HG03575 (cell line): ENCODE data around the gene KCTD13.
"Not testable (repeated sequence)": the region's sequence is repeated elsewhere in the genome, so short reads cannot be mapped to it uniquely, and the experiment has no call there.

Experiments used
- ATAC-seq: cut with Tn5 transposase; IDR thresholded peaks from one replicate; pipeline ENCODE4 v1.9.1; 2021; ENCODE audit not compliant: unreplicated experiment, insufficient number of reproducible peaks, low FRiP score; ENCODE audit errors: extremely low read depth

KCTD13 gene

DNA sequence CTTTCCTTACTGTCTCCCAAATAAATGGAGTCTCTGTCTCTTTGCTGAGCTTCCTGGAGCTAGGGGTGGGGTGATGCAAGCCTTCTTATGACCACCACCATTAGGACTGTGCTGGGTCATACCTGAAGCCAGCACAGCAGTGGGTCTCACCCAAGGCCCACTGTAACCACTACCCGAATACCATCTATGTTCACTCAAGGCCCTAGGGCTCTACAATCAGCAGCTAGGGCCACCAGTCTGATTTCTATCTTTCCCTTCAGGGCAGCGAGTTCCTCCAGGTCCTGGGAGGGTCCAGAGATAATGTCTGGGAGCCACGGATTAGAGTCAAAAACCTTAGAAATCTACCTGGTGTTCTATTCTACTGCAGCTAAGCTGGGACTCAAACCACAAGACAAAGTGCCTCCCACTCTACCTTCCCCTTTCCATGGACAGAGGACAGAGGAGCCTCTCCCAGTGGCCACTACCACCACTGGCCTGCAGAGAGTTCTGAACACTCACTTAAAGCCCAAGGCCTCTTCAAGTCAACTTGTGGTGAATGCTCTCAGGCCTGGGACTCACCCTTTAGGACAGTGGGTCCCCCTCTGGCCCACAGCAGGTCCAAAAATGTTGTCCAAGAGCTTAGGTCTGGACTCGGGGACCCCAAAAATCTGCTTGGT is 24.9 kb upstream of the KCTD13 start:
- no peak for ATAC-seq

DNA sequence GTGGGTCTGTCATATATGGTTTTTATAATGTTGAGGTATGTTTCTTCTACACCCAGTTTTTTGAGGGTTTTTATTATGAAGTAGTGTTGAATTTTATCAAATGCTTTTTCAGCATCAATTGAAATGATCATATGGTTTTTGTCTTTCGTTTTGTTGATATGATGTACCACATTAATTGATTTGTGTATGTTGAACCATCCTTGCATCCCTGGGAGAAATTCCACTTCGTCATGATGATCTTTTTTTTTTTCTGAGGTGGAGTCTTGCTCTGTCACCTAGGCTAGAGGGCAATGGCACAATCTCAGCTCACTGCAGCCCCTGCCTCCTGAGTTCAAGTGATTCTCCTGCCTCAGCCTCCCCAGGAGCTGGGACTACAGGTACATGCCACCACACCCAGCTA is 21.9 kb upstream of the KCTD13 start:
- ATAC-seq = no peak

DNA sequence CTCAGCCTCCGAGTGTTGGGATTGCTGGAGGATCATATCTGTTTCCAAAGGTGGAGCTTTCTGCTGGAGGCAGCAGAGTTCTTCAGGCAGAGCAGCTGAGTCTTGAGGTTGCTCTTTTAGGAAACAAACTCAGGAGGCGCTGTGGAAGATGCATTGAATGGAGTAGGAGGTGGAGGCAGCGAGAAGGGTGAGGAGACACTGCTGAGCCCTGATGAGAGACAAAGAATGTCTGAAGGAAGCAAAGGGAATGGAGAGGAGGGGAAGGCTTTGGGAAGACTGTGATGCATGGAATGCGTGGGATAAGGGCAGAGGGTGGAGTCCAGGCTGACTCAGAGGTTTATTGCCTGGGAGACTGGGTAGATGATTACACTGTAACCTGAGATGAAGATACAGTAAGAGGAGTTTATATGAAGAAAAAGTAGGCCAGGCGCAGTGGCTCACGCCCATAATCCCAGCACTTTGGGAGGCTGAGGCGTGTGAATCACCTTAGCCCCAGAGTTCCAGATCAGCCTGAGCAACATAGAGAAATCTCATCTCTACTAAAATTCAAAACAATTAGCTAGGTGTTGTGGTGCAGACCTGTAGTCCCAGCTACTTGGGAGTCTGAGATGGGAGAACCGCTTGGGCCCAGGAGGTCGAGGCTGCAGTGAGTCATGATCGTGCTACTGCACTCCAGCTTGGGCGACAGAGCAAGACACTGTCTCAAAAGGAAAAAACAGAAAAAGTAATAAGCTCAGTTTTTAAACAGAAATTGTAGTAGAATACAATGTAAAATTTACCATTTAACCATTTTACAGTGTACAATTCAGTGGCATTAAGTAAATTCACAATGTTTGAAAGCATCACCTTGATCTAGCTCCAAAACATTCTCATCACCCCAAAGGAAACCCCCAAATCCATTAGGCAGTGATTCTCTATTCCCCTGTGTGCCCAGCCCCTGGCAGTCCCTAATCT is 18.1 kb upstream of the KCTD13 start:
- ATAC-seq = no peak

DNA sequence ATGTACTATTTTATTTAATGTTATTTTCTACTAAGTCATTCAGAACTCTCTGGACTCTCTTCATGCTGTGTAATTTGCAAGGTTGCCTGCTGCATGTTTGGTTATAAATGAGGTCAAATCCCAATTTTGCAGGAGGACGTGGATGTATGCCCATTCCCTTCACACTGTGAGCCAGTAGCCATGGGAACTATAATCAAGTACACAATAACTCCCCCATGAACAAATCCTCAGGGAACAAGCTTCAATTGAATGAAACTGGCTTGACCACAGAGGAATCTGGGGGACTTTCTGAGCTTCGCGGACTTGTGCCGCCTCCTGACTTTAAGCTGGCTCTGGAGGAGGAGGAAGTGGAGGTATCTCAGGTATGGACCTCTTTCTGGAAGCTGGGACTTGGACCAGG is 14.6 kb upstream of the KCTD13 start:
- no peak for ATAC-seq

DNA sequence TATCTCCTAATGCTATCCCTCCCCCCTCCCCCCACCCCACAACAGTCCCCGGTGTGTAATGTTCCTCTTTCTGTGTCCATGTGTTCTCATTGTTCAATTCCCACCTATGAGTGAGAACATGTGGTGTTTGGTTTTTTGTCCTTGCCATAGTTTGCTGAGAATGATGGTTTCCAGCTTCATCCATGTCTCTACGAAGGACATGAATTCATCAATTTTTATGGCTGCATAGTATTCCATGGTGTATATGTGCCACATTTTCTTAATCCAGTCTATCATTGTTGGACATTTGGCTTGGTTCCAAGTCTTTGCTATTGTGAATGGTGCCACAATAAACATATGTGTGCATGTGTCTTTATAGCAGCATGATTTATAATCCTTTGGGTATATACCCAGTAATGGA is 5.7 kb upstream of the KCTD13 start:
- not testable (repeated sequence) for ATAC-seq

DNA sequence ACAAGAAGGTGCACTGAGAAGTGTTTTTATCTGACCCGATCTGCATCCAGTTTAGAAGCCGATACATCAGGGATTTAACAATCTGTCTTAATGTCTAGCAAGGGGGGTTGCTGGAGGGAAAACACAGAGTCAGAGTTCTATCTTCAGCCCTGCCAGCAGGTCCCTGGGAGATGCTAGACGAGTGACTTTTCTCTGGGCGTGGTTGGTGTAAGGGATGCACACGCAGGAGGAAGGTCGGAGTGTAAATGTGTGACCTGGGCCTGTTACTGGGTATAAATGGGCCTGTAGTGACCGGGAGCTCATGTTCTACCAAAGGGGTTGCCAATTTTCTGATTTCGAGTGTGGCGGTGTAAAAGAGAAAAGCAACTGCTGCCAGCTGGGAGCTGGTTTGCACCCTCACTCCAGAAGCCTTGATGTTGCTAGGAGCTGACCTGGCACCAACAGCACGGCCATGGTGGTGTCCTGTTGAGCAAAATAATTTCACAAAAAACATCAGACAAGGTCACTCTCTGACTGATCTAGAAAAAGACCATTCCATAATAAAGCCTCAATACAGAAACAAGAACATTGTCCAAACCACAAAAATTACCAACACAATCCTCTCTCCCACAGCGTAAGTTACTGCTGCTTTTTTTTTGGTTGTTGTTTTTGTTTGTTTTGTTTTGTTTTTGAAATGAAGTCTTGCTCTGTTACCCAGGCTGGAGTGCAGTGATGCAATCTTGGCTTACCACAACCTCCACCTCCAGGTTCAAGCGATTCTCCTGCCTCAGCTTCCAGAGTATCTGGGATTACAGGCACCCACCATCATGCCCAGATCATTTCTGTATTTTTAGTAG is 1.3 kb upstream of the KCTD13 start:
- ATAC-seq = no peak

DNA sequence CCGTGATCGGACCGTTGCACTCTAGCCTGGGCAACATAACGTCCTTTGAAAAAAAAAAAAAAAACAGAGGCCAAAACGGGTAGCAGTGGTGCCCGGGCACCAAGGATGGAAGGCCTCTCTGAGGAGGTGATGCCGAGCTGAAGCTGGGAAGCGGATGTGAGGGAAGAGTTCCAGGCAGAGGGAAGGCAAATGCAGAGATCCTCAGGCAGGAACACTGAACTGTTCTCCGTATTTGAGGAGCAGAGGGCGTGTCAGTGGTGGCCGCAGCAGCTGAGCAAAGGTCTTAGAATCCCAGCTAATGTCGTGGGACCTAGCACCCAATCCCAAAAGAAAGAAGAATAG is 656 bp upstream of the KCTD13 start:
- no peak for ATAC-seq

DNA sequence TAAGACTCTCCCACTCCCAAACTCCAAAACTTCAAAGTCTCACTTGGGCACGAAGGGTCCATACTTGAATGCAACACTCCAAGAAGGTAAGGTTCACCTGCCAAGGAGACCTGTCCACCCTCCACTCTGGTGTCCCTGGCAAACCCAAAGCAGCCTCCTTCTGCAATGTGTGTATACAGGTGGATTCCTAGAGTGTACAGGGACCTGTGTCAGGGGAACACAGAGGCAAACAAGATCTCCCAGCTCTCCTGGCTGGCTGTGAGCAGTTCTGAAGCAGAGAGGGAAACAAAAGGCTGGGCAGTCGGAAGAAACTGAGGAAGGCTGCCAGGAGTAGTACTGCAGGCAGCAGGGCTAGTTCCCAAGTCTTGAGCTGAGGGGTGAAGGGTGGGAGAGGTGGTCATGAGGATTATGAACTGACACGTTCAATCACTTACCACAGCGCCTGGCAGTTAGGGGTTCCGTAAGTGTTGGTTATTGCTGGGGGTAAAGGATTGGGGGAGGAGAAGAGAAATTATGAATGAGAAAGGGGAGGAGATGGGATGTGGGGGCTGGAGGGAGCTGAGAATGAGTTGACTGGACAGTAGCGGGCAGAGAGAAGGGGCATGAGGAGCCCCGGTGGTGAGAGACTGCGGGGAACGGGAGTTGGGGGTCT is 795 bp downstream of the KCTD13 start:
- ATAC-seq = no peak

DNA sequence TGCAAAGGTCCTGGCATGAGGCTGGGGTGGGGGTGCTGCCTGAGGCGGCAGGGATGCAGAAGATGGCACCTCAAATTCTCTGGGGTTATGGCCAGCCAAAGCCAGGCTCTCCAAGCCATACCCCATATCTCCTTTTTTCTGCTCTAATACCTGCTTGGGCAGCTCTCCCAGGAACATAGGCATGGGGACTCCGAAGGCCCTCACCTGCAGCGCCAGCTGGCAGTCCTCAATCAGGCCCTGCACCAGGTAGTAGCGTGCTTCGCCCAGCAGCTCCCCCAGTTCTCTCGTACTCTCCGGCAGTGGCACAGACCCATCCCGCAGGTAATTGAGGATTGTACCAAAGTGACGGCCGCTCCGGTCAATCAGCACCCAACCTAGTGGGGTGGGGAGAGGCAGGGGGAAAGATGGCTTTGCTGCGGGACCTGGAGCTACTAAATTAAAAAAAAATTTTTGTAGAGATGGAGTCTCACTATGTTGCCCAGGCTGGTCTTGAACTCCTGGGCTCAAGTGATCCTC is 3.0 kb downstream of the KCTD13 start:
- ATAC-seq = no peak

DNA sequence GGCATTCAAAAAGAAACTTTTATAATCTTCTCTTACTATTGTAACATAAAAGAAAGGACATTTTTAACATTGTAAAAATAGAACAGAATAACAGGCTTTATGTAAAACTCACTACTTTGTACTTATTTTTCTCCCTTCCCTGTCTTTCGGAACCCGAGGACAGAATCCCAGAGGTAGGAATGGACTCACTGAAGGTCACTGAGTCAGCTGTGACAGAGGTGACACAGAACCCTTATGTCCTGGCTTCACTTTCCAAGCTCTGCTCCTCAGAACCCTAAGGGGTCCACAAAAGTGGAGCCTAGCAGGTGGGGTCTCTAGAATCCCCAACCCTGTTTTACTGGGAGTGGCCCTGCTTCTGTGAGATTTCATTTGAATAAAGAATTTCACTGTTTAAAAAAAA is 3.7 kb downstream of the KCTD13 start:
- ATAC-seq = no peak

DNA sequence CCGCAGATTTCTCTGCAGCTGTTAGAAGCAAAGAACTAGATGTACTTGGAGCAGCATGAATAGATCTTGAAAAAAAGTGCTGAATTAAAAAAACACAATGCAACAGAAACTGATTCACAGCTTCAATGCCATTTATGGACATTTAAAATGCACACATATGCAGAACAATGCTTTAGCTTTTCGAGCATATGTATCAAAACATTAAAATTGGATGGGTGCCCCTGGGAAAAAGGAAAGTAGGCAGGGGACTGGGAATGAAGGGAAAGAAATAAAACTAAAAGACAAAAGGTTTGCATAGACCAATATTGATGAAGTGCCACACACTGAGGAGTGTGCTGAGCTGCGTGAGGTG is 5.0 kb downstream of the KCTD13 start:
- no peak for ATAC-seq

DNA sequence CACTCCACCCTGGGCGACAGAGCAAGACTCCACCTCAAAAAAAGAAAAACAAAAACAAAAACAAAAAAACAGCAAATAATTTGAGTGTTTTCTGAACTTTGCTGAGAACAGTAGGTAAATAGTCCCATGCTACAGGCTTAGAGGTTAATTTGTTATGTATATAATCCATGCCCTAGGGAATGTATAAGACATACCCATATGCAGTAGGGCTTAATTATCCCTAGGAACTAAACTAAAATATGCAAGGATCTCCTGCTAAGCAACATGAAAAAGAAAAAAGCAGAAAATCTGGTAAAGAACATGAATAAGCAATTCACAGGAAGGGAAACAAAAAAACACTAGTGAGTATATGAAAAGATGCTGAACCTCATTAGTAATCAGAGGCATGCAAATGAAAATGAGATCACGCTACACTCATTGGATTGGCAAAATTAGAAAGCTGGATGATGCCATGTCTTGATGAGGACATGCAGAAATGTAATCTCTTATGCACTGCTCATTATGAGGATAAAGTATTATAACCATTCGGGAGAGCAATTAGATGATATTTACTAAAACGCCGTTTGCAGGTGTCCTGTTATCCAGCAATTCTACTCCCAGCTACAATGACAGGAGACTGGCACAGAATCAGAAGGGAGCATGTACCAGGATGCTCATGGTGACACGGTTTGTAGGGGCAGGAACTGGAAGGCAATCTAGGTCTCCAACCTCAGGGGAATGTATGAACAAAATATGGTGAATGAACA is 5.6 kb downstream of the KCTD13 start:
- no peak for ATAC-seq

DNA sequence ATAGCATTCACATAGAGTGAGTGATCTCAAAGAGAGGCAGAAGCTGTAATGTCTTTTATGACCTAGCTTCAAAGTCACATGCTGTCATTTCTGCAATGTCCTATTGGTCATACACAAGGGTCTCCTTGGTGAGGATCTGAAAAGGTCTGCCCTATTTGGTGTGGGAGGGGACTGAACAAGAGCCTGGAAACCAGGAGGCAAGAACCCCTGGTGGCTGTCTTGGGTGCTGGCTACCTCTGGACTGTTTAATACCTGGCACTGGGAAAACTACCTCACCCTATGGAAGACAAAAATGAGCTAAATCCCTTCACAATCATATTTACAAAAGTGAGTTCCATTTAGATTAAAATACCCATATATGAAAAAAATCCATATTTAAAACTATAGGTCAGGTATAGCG is 9.0 kb downstream of the KCTD13 start:
- ATAC-seq = no peak

DNA sequence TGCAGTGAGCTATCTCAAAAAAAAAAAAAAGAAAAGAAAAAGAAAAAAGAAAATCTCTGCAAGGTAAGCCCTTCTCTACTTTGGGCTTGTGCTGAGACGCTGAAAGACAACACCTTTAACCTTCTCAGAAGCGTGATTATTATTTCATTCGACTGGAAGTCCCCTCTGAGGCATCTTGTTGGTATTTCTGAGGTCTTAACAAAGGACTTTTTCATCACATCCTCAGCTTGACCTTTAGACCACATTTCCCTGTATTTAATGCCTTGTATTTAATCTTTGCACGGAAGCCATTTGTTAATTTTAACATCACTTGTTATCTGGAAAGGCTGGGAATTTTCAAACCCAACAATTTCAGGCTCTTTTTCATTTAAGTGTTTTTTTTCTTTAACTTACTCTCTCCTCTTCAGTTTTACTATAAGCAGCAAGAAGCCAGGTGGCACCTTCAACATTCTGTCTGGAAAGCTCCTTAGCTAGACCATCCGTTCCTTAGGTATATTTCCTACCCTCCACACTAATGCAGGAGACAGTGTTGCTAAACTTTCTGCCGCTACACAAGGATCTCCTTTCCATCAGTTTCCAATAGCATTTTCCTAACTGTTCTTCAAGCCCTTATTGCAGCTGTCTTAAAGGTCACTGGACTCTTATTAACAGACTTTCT is 10.3 kb downstream of the KCTD13 start:
- ATAC-seq = no peak

DNA sequence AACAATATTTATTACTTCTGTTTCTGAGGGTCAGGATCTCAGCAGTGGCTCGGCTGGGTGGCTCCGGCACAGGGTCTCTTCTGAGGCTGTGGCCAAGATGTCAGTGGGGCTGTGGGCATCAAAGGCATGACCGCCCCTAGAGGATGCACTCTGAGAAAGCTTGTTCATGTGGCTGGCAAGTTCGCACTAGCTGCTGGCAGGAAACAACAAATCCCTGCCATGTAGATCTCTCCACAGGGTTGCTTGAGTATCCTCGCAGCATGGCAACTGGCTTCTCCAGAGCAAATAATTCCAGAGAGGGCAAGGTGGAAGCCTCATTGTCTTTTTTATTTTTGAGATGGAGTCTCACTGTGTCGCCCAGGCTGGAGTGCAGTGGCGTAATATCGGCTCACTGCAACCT is 12.5 kb downstream of the KCTD13 start:
- ATAC-seq = no peak

DNA sequence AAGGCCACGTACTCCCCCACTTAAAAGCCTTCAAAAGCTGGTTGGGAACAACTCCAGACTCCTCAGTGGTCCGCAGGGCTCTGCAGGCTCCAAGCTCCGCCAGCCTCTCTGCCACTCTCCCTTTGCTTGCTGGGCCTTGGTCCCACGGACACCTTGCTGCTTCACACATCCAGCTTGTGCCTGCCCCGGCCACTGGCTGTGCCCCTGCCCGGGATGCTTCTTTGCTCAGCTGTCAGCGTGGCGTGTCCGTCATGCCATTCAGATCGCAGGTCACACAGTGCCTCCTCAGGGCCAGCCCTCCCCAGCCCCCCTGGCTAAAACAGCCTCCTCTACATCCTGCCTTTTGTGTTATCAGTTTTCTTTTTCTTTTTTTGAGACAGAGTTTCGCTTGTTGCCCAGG is 13.9 kb downstream of the KCTD13 start:
- no peak for ATAC-seq

DNA sequence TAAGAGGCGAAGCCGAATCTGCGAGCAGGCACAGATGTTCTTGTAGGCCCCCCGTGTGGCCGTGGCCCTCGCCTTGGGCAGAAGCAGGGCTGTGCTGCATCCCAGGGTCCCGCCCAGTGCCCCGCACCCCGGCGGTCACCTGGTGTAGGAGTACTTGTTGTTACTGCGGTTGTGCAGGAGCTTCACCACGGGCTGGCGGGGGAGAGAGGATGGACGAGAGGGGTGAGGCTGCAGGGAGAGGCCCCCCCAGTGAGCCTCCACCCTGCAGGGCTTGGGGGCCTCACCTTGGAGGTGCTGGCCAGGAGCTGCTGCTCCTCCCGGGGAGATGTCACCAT is 14.4 kb downstream of the KCTD13 start:
- no peak for ATAC-seq
